ENCODE results near the gene PTPRG. TPM values are rescaled to one million over a fixed set of nuclear protein-coding genes. Genes with fewer than 3 reads are reported as not detected.

PTPRG gene
- total RNA-seq, 1 experiment from 2014 or later, result 69.3 TPM

DNA sequence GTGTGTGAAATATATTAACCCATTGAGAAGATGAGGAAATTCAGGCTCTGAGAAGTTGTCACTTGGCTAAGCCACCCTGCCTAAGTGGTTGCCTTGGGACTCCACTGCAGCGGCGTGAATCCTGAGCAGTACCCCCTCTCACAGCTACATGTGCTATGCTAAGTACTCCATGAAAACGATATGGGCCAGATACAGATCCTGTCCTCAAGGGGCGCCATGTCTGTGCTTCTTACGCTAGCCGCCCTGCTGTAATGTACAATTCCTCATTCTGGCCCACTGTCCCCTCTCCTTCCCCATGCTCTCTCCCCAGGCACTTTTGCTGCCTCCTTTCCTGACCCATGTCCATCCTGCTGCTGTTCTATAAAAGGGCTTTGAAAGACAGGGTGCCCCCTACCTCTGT is 671.7 kb downstream of the PTPRG start:
- H2AFZ ChIP-seq (ENCODE audit: low read length), result no peak overlapping the region
- H3K9ac ChIP-seq (ENCODE audit: extremely low read depth, insufficient read length, low read length), result no peak overlapping the region
- H4K20me1 ChIP-seq (ENCODE audit: control insufficient read depth, insufficient read depth, insufficient read length), result no peaks in the 10 kb centered on the region
- H2AK5ac ChIP-seq (ENCODE audit: insufficient read length, low read length), result no peak overlapping the region
- no peak overlapping the region for H2BK5ac ChIP-seq (ENCODE audit: insufficient read length, low read length)
- no peak overlapping the region for H2BK12ac ChIP-seq (ENCODE audit: insufficient read length, low read depth, low read length)
- no peak overlapping the region for H3K27ac ChIP-seq (ENCODE audit: insufficient read length, low read depth, low read length)
- no peaks in the 10 kb centered on the region for H3K23me2 ChIP-seq (ENCODE audit: insufficient read length, low read depth, low read length, poor library complexity, severe bottlenecking)
- no peak overlapping the region for H3K4me2 ChIP-seq (ENCODE audit: insufficient read depth, insufficient read length, low read length)
- Mint-ChIP-seq H3K27me3 (ENCODE audit: low read depth) (no peaks in the 10 kb centered on the region), H3K4me1 (peaks cover 21 to 28% of the 10 kb centered on the region in 2 experiments), H3K36me3 (ENCODE audit: insufficient read depth in 1 of 3, low read depth in 3 of 3) (no peaks in the 10 kb centered on the region; a peak in 2 of 7 replicates), H3K4me3 (no peak overlapping the region), H3K27ac (peak overlapping the region in 2 of 3 experiments; percentile 62 to 77; a peak in 1 of 7 replicates), H3K9me3 (no peaks in the 10 kb centered on the region)
- H3K14ac ChIP-seq (ENCODE audit: insufficient read depth, low read length), result no peak overlapping the region; the same call in 1 of the 2 replicates
- no peak overlapping the region for H4K8ac ChIP-seq (replicated peaks; ENCODE audit: insufficient read length, low read depth, low read length)
- H3K18ac ChIP-seq (ENCODE audit: insufficient read length, low read depth, low read length), result no peak overlapping the region
- H2BK20ac ChIP-seq (ENCODE audit: low read depth, low read length, poor library complexity, severe bottlenecking), result no peak overlapping the region
- no peaks in the 10 kb centered on the region for H3K79me2 ChIP-seq (ENCODE audit: insufficient read depth, low read length)
- TF ChIP-seq CTCF (conservative IDR thresholded peaks at IDR 0.05), result peak; percentile 65
- H2BK120ac ChIP-seq (ENCODE audit: low read depth, low read length, poor library complexity, severe bottlenecking), result no peak overlapping the region
- H3K27me3 ChIP-seq (ENCODE audit: insufficient read depth, low read length), result no peaks in the 10 kb centered on the region
- H3K79me1 ChIP-seq (ENCODE audit: insufficient read depth, low read depth, low read length, poor library complexity, severe bottlenecking), result no peaks in the 10 kb centered on the region
- WGBS (ENCODE audit: extremely low coverage, insufficient read length, low lambda C conversion rate), result no CpG with 5 or more reads among the region's 6 CpGs
- H3K23ac ChIP-seq (ENCODE audit: insufficient read length, low read depth, low read length), result no peak overlapping the region
- H2BK15ac ChIP-seq (ENCODE audit: low read depth, low read length), result no peak overlapping the region
- H3K9me3 ChIP-seq (ENCODE audit: control insufficient read depth, low read depth, low read length), result no peaks in the 10 kb centered on the region
- no peak overlapping the region for H4K91ac ChIP-seq (ENCODE audit: insufficient read length, low read depth, low read length)
- DNase-seq, result peak; percentile 52
- H3K4ac ChIP-seq (ENCODE audit: low read depth, low read length), result no peak overlapping the region
- no peak overlapping the region for H4K5ac ChIP-seq (ENCODE audit: insufficient read length, low read depth, low read length)
- no peak overlapping the region for H3K56ac ChIP-seq (ENCODE audit: insufficient read length, low read depth, low read length)
- no peak overlapping the region for H3T11ph ChIP-seq (ENCODE audit: low read length)
- no peaks in the 10 kb centered on the region for H3K4me1 ChIP-seq (ENCODE audit: insufficient read depth, low read length)
